Hypothalamus (tissue), 51 donors: Measurements from ENCODE around the gene TF.

Source experiments
- DNase-seq, 51 donors: peaks; one replicate each; lab custom pipeline; 2025; lab: John Stamatoyannopoulos, UW

TF gene

GRCh38 chr3:133746712-133747066, 496 bp downstream of the TF start:
- DNase-seq: peak in 10 of 51 donors; percentile 18 to 62 (median 38)

- peak in 1 of 51 donors; percentile 17 for DNase-seq
Measured at GRCh38 chr3:133747373-133747772, 1.2 kb downstream of the TF start.

- peak in 12 of 51 donors; percentile 12 to 48 (median 30) for DNase-seq
Measured at GRCh38 chr3:133747907-133748639, 1.9 kb downstream of the TF start.

- peak in 1 of 51 donors; percentile 25 for DNase-seq
Measured at GRCh38 chr3:133749427-133750258, 3.5 kb downstream of the TF start.

- DNase-seq: peak in 12 of 51 donors; percentile 14 to 44 (median 28)
Measured at GRCh38 chr3:133750259-133750656, 4.1 kb downstream of the TF start.

- DNase-seq: no peak
Measured at GRCh38 chr3:133753107-133753778, 7.0 kb downstream of the TF start.

- DNase-seq: no peak
Measured at GRCh38 chr3:133753779-133754164, 7.6 kb downstream of the TF start.

GRCh38 chr3:133754455-133754854, 8.3 kb downstream of the TF start:
- no peak for DNase-seq

GRCh38 chr3:133754973-133755828, 9.0 kb downstream of the TF start:
- no peak for DNase-seq

GRCh38 chr3:133756716-133757694, 10.8 kb downstream of the TF start:
- no peak for DNase-seq

- no peak for DNase-seq
Measured at GRCh38 chr3:133757701-133758567, 11.7 kb downstream of the TF start.

GRCh38 chr3:133758568-133758928, 12.4 kb downstream of the TF start:
- no peak for DNase-seq

- DNase-seq: no peak
Measured at GRCh38 chr3:133758964-133759739, 13.0 kb downstream of the TF start.

- no peak for DNase-seq
Measured at GRCh38 chr3:133759740-133760305, 13.6 kb downstream of the TF start.

GRCh38 chr3:133760916-133761315, 14.7 kb downstream of the TF start:
- DNase-seq: no peak

- DNase-seq: no peak
Measured at GRCh38 chr3:133761605-133762484, 15.7 kb downstream of the TF start.
